ENCODE data around the gene SLC29A1.
A peak's percentile ranks its signal among the peaks of the same experiment; 100 is the strongest.

SLC29A1 gene

DNA sequence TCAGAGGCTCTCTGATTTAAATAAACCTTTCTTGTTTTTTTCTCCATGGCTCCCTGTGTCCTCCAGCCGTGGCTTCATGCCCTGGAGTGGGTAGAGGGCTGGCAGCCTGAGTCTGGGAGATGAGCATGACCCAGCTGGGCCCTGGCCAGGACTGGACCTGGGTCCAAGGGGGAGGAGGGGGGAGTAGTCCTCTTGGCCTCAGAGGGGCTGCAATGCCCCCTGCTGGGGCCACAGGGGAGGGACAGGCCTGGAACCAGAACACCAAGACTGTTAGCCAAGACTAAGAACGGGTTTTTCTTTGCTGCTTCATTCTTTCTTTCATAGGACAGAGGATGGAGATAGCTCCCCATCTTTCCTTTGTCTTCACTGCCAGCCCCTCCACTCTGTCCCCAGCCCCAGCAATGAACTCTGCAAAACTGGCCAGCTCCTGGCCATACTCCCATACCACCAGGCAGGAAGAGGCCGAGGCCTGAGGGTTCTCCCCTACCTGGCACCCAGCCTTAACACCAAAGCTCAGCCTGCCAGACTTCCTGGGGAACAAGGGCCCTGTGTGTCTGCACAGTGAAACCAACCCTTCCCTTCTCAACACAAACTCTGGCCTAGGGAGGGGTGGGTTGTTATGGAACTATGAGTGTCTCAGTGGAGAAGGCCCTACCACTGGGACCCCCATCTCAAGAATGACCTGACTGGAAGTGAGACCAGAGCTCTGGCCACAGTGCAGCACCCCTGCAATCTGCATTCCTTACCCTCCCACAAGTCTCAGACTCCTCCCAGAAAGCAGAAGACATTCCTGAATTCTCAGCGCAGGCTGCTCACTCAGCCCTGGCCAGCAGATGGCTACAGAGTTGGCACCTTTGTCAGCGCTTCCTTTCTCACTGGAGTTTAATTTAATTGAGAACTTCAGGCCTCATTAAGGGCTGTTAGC is 11.0 kb downstream of the SLC29A1 start:
- no peak for DNase-seq (ENCODE audit: extremely low read depth in 1 of 2, low read depth in 1 of 2)

DNA sequence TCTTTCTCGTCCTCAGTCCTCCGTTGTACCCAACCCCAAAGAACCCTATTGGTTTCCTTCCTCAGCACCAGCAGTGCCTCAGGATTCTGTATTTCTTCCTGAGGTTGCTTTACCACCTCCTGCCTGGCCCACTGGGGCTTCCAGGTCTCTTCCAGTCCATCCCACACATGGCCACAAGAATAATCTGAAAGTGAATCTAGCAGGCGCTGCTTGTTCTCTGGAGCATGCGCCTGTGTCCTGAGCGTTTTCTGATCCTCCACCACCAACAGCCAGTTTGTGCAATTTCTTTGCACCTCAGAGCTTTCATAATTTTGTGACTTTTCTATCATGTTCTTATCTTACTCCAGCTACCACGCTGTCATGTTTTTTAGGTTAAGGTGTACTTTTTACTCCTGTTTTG is 11.9 kb downstream of the SLC29A1 start:
- DNase-seq (ENCODE audit: extremely low read depth in 1 of 2, low read depth in 1 of 2): no peak

DNA sequence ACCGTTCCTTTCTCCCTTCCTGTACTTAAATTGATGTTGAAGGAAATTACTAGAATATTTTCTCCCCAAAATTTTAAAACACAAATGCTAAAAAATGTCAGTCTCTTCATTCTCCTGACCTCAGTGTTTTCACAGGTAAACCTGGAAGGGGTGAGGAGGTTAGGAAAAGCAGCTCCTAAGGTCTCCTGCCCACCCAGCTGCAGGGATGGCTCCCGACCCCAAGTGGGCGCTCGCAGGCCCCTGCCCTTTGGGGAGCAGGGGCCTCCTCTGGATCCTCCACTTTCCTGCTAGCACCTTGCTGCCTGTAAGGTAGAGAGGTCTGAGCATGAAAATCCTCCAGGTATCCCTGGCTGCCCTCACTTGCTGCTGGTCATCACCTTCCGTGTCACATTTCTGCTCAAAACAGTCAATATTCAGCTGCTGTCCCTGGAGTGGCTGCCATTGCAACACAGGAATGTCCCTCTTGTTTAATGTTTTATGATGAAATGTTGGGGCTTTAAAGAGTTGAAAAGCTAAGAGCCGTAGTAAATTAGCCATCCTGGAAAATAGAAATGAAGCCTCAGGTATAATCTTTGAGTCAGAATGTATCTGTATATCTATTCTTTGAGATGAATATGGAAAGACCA is 12.6 kb downstream of the SLC29A1 start:
- no peak for DNase-seq (ENCODE audit: extremely low read depth in 1 of 2, low read depth in 1 of 2)

DNA sequence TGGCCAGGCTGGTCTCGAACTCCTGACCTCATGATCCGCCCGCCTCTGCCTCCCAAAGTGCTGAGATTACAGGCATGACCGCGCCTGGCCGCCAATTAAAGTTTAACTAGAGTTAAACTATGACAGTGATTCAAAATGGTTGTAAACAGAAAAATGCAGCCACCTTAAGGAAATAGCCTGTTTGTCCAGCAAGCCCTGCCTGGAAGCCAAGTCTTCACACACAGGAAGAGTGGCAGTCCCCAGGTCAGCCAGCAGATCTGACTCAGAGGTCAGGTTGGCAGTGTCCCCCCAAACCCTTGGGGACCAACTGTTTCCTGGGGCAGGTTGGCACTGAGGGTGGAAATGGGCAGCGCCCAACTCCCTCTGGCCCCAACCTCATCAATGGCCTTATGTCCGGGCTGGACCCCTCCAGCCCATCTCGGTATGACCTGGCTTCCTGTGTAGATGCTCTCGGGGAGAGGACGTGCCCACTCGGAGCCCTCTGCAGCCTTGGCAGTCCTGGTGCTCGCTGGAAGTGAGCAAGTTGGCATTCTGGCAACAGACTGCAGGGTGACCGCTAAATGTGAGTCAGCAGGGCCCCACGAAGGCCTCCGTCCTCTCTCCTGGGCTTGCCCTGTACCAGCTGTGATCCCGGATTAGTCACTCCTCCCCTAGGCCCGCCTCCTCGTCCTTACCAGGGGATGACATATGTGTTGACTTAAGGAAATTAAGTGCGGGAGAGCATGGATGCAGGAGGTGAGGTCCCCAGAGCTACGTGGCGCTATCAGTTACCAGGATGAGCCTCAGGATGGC is 13.8 kb downstream of the SLC29A1 start:
- DNase-seq (ENCODE audit: extremely low read depth in 1 of 2, low read depth in 1 of 2): peak in 1 of 2 donors; percentile 80

DNA sequence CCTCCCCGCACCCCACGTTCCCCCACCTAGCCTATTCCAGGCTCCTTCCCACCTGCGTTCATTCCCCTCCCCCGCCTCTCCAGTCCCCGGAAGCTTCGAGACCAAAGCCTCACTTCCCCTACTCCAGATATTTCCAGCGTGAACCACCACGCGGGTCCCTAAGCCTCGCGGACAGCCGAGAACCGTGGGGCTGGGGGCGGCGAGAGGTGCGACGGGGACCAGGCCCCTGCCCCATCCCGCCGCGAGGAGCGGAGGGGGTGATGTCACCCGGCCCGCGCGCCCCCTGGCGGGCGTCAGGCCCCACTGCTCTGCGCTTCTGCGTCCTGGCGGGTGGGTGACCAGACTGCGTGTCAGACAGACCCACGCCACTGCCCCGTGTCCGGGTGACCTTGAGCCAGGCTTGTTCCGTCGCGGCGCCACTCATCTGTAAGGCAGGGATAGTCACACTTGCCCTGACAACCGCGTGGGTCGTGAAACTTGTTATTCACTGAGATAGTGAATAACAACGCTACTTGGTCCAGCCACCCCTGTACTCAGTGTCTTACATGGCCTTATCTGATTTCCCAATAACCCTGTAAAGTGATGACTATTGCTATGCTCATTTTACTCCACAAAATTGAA is 14.5 kb downstream of the SLC29A1 start:
- peak; percentile 60 to 84 for DNase-seq (ENCODE audit: extremely low read depth in 1 of 2, low read depth in 1 of 2)

DNA sequence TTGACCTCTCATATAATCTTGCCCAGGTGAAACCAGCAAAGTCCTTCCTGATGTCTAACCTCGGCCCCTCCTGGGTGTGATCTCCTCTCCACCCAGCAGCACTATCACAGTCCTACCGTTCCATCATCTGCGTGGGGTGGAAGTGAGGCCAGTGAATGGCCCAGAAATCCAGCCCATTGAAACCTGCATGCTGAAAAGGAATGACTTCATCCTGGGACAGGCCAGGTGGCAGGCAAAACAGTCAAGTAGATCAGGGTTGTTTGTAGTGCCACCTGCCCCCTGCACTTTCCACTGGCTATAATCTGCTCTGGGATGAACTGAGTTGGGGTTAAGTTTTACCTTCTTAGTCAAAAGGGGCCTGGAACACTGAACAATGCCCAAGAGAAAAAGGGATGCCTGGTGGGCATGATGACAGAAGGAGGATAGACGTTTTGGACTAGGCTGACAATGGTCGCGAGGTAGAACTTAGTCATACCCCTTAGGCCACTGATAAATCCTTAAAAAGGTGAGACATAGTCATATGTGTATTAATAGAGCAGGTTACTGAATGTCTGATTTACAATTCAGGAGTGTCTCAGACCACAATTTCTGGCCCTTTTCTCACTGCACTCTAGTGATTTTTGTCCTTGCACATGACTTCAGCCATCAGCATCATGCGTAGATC is 15.4 kb downstream of the SLC29A1 start:
- DNase-seq (ENCODE audit: extremely low read depth in 1 of 2, low read depth in 1 of 2): no peak

DNA sequence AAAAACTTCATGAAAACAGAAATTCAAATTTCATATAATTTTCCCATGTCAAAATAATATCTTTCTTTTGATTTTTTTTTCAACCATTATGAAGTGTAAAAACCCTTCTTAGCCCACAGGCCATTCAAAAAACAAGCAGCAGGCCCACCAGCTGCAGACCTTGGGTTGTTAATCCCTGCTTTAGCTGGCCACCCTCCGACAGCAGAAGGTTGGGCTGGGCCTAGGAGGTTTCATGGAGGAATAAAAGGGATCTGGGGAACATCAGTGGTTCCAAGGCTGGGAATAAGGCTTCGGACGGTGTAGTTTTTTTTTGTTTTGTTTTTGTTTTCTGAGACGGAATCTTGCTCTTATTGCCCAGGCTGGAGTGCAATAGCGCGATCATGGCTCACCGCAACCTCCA is 19.9 kb downstream of the SLC29A1 start:
- no peak for DNase-seq (ENCODE audit: extremely low read depth in 1 of 2, low read depth in 1 of 2)

DNA sequence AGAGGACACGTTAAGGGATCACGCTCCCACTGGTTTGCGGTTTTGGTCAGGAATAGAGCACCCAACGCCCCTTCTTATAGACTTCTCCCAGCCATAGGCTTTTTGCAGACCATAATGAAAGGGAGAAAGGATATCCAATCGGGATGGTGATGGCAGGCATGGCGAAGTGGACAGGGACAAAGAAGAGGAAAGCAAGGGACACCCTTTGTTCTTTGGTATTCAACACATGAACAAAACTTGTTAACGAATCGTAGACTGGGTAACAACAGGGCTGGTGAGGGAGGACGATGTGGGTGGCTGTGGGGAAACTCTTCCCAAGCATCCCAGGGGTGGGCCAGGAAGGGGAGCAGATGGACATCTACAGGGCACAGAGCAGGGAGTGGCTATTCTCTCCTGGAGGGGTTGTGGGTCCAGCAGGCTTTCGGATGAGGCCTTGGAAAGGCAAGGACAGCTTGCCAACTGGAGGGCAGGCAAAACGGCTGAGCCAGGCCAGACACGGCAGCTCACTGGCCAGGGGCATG is 22.1 kb downstream of the SLC29A1 start:
- no peak for DNase-seq (ENCODE audit: extremely low read depth in 1 of 2, low read depth in 1 of 2)

DNA sequence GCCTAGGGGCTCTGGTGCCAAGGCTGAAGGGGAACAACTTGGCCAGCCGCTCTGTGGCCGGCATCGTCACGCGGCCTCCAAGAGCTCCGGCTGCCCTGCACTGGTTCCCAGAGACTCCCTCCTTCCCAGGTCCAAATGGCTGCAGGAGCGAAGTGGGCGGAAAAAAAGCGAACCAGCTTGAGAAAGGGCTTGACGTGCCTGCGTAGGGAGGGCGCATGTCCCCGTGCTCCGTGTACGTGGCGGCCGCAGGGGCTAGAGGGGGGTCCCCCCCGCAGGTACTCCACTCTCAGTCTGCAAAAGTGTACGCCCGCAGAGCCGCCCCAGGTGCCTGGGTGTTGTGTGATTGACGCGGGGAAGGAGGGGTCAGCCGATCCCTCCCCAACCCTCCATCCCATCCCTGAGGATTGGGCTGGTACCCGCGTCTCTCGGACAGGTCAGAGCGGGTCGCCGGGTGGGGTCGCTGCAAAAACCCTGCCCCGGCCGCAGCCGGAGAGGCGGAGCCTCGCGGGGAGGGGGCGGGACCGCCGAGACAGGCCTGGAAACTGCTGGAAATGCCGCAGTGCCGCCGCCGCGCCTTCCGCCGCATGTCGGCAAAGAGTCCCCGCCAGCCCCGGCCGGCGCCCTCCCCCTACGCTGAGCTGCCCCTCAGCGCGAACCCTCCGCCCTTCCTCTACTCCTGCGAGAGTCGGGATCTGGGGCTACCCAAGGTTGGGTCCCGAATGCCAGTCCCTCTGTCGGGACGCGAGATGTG is 22.7 kb downstream of the SLC29A1 start:
- DNase-seq (ENCODE audit: extremely low read depth in 1 of 2, low read depth in 1 of 2): peak; percentile 80 to 83

DNA sequence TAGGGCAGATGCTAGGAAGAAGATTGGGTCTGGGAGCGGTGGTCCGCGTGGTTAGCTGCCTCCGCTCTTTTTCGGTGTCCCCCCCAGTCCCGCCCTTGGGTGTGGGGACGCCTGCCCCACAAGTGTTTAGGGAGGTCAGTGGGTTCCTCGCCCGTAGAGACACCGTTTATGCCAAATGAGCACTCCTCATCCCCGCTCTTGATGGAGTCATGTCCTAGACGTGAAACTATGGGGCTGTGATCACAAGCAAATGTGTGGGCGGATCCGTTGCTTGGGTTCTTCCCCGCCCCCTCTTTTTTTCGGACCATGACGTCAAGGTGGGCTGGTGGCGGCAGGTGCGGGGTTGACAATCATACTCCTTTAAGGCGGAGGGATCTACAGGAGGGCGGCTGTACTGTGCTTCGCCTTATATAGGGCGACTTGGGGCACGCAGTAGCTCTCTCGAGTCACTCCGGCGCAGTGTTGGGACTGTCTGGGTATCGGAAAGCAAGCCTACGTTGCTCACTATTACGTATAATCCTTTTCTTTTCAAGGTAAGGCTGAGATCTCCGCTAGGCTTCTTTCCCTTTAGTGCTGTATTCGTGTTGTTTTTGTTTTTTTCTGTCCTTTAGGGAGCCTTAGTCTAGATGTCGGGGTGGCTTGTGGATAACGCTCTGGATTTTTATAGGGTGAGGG is 23.4 kb downstream of the SLC29A1 start, which contains the start of gene HSP90AB1:
Gene HSP90AB1, plus strand, starts transcription at position 439 of the 675 bp plus-strand sequence. CDS start 1,529 bp downstream, outside the sequence.
- peak; percentile 90 to 97 for DNase-seq (ENCODE audit: extremely low read depth in 1 of 2, low read depth in 1 of 2)

DNA sequence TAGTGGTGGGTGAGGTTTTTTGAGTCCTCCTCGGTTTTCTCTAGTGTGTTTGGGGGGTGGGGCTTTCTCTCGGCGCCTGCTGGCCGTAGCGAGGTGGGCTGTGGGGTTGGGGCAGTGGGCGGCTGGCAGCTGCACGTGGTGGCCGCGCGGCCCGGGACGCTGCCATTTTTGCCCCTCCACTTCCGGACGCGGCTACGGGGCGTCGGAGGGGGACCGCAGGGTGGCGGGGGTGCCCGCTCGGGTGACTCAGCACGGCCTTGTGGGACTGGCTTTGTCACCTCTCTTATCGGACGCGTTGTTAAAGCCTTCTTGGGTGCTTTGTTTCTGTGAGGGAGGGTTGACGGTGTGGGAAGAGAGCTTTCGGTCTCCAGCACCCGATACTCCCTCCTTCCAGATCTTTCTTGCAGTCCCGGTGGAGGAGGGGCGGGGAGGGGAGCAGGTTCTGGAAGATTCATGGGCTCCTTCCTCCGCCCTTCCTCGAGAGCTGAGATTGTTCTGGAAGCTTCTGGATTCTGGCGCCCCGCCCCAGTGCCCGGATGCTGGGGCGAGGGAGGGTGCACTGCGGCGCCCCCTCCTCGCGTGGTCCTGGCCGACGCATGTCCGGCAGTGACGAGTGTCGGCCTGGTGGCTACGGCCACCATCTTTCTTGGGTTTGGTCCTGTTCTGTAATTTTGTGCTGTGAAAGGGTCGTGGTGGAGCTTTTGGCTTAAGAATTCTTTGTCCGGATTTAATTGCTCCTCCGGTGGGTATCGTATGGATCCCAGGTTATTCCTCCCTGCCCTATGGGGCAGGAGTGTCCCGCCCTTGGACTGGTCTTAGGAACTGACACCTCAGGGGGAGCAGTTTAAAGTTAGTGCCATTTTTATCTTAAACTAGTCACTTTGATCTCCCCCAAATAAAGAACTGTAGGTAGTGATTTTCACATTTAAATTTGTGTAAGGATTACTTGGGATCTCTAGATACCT is 24.2 kb downstream of the SLC29A1 start:
- peak; percentile 71 to 82 for DNase-seq (ENCODE audit: extremely low read depth in 1 of 2, low read depth in 1 of 2)

DNA sequence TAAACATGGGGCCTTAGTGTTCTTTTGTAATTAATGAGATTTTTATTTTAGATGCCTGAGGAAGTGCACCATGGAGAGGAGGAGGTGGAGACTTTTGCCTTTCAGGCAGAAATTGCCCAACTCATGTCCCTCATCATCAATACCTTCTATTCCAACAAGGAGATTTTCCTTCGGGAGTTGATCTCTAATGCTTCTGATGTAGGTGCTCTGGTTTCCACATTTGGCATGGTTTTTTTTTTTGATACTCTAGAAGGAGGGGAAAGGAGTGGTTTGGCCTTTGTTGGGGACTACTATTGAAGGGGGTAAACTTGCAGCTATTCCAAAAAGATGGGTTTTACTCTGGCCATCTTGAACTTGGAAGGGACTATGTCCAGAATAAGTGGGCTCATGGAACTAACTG is 25.2 kb downstream of the SLC29A1 start:
- no peak for DNase-seq (ENCODE audit: extremely low read depth in 1 of 2, low read depth in 1 of 2)

DNA sequence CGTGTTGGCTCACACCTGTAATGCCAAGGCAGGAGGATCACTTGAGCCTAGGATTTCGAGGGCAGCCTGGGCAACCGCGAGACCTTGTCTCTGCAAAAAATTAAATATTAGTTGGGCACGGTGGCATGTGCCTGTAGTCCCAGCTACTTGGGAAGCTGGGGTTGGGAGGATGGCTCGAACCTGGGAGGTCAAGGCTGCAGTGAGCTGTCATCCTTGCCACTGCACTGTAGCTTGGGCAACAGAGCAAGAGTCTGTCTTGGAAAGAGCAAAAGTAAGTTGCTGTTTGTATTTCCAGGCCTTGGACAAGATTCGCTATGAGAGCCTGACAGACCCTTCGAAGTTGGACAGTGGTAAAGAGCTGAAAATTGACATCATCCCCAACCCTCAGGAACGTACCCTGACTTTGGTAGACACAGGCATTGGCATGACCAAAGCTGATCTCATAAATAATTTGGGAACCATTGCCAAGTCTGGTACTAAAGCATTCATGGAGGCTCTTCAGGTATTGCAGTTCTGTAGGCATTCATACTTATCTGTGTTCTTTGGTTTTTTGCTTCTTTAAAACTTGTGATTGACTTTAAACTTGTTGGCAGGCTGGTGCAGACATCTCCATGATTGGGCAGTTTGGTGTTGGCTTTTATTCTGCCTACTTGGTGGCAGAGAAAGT is 25.8 kb downstream of the SLC29A1 start:
- no peak for DNase-seq (ENCODE audit: extremely low read depth in 1 of 2, low read depth in 1 of 2)

DNA sequence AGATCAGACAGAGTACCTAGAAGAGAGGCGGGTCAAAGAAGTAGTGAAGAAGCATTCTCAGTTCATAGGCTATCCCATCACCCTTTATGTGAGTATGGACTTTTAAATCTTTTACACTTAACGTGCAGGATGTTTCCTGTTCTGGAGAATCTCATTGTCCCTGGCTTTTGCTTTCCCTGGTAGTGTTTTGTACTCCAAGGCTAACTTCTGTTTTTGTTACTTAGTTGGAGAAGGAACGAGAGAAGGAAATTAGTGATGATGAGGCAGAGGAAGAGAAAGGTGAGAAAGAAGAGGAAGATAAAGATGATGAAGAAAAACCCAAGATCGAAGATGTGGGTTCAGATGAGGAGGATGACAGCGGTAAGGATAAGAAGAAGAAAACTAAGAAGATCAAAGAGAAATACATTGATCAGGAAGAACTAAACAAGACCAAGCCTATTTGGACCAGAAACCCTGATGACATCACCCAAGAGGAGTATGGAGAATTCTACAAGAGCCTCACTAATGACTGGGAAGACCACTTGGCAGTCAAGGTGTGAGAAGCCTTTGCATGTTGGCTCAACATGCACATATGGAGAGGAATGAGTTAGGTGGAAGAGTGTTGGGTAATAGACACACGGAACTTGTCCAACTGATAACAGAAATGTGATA is 26.8 kb downstream of the SLC29A1 start:
- DNase-seq (ENCODE audit: extremely low read depth in 1 of 2, low read depth in 1 of 2): no peak

DNA sequence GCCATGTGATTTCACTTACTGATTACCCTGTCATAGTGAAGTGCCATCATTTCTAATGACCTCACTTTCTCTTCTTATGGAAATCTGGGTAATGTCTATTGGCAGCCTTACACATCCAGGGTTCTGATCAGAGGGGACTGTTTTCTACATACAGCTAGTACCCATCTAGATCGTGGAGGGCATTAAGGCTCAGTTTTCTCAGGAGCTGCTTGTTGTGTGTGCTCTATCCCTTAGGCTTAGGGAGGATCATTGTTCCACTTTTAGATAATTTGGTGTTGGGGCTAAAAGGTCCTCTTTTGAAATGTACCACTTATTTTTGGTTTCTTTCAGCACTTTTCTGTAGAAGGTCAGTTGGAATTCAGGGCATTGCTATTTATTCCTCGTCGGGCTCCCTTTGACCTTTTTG is 27.3 kb downstream of the SLC29A1 start:
- DNase-seq (ENCODE audit: extremely low read depth in 1 of 2, low read depth in 1 of 2): no peak

All from stimulated activated CD8-positive, alpha-beta memory T cell treated with anti-CD3 and anti-CD28 coated beads, Interleukin-7, amount 100 ng/mL, for 48 hours (primary cell).